Mononuclear cell (primary cell): ENCODE data around the gene CGGBP1. TPM values are rescaled to one million over a fixed set of nuclear protein-coding genes. Genes with fewer than 3 reads are reported as not detected.
A peak's percentile ranks its signal among the peaks of the same experiment; 100 is the strongest.

ENCODE experiments used
- H3K27me3 ChIP-seq: 2 replicates; pipeline ENCODE4 v1.6.0; 2011; ENCODE audit warnings: low read length, control low read depth; ENCODE audit not compliant: insufficient read depth
- H3K4me1 ChIP-seq: 2 replicates; pipeline ENCODE4 v1.5.1; 2011; ENCODE audit warnings: mild to moderate bottlenecking, low read length, control low read depth; ENCODE audit not compliant: insufficient read depth
- H3K4me3 ChIP-seq: 2 replicates; pipeline ENCODE4 v1.5.1; 2011; ENCODE audit warnings: mild to moderate bottlenecking, low read length, moderate library complexity
- H3K9me3 ChIP-seq: 2 replicates; pipeline ENCODE4 v1.5.1; 2011; ENCODE audit warnings: low read depth, mild to moderate bottlenecking, control low read depth, low read length
- total RNA-seq: library from RNA; depleted of rRNA; stranded (reverse); fragments of >200 nt; gene quantifications from one replicate; pipeline ENCODE4 v1.2.3, GENCODE V29; 2012

The CGGBP1 gene
- 83.1 TPM for total RNA-seq

GRCh38 chr3:88058581-88059379 is at the start of gene CGGBP1, which contains the start of gene ZNF654:
CGGBP1 (minus strand) TSS chr3:88059005; CDS start chr3:88055976, 3,029 bp downstream.
ZNF654 (plus strand) TSS chr3:88059255; CDS start chr3:88059320, 65 bp downstream.
- Histone ChIP-seq H3K4me1 (peaks cover 28% of the 10 kb centered on the region), H3K27me3 (no peaks in the 10 kb centered on the region), H3K4me3 (peak within 1 kb of the TSS; percentile 95), H3K9me3 (no peaks in the 10 kb centered on the region)

GRCh38 chr3:88105325-88105724 is 46.5 kb upstream of the CGGBP1 start:
- Histone ChIP-seq H3K27me3 (no peaks in the 10 kb centered on the region), H3K4me3 (no peak overlapping the region), H3K4me1 (no peaks in the 10 kb centered on the region), H3K9me3 (no peaks in the 10 kb centered on the region)

- Histone ChIP-seq H3K4me3 (no peak overlapping the region), H3K9me3 (no peaks in the 10 kb centered on the region), H3K4me1 (no peaks in the 10 kb centered on the region), H3K27me3 (no peaks in the 10 kb centered on the region)
Observed at GRCh38 chr3:88101142-88101541, 42.3 kb upstream of the CGGBP1 start.

GRCh38 chr3:88093266-88093665 is 34.5 kb upstream of the CGGBP1 start:
- no peak overlapping the region for H3K4me3 ChIP-seq
- no peaks in the 10 kb centered on the region for H3K4me1 ChIP-seq
- H3K9me3 ChIP-seq = no peaks in the 10 kb centered on the region
- no peaks in the 10 kb centered on the region for H3K27me3 ChIP-seq

GRCh38 chr3:88092270-88092669 is 33.5 kb upstream of the CGGBP1 start:
- Histone ChIP-seq H3K4me1 (no peaks in the 10 kb centered on the region), H3K27me3 (no peaks in the 10 kb centered on the region), H3K9me3 (no peaks in the 10 kb centered on the region), H3K4me3 (no peak overlapping the region)

- H3K4me3 ChIP-seq = no peak overlapping the region
- H3K27me3 ChIP-seq = no peaks in the 10 kb centered on the region
- no peaks in the 10 kb centered on the region for H3K4me1 ChIP-seq
- H3K9me3 ChIP-seq = no peaks in the 10 kb centered on the region
Observed at GRCh38 chr3:88090681-88091080, 31.9 kb upstream of the CGGBP1 start.

- Histone ChIP-seq H3K4me3 (no peak overlapping the region), H3K27me3 (no peaks in the 10 kb centered on the region), H3K4me1 (peaks cover 3% of the 10 kb centered on the region), H3K9me3 (no peaks in the 10 kb centered on the region)
Observed at GRCh38 chr3:88084097-88084501, 25.3 kb upstream of the CGGBP1 start.

GRCh38 chr3:88082854-88083253 is 24.0 kb upstream of the CGGBP1 start:
- Histone ChIP-seq H3K4me3 (no peak overlapping the region), H3K27me3 (no peaks in the 10 kb centered on the region), H3K4me1 (peaks cover 3% of the 10 kb centered on the region), H3K9me3 (no peaks in the 10 kb centered on the region)

GRCh38 chr3:88078932-88079331 is 20.1 kb upstream of the CGGBP1 start:
- Histone ChIP-seq H3K4me1 (peaks cover 3% of the 10 kb centered on the region), H3K9me3 (no peaks in the 10 kb centered on the region), H3K4me3 (no peak overlapping the region)

GRCh38 chr3:88076712-88077111 is 17.9 kb upstream of the CGGBP1 start:
- no peaks in the 10 kb centered on the region for H3K4me1 ChIP-seq
- no peaks in the 10 kb centered on the region for H3K27me3 ChIP-seq
- no peaks in the 10 kb centered on the region for H3K9me3 ChIP-seq
- no peak overlapping the region for H3K4me3 ChIP-seq

More at GRCh38 chr3:88078932-88079331, 20.1 kb upstream of the CGGBP1 start:
- no peaks in the 10 kb centered on the region for H3K27me3 ChIP-seq

- H3K4me3 ChIP-seq = no peak overlapping the region
- H3K9me3 ChIP-seq = no peaks in the 10 kb centered on the region
- no peaks in the 10 kb centered on the region for H3K27me3 ChIP-seq
- H3K4me1 ChIP-seq = no peaks in the 10 kb centered on the region
Observed at GRCh38 chr3:88075497-88075896, 16.7 kb upstream of the CGGBP1 start.

GRCh38 chr3:88075072-88075471 is 16.3 kb upstream of the CGGBP1 start:
- Histone ChIP-seq H3K4me3 (no peak overlapping the region), H3K27me3 (no peaks in the 10 kb centered on the region), H3K9me3 (no peaks in the 10 kb centered on the region), H3K4me1 (no peaks in the 10 kb centered on the region)

- Histone ChIP-seq H3K4me3 (no peak overlapping the region), H3K9me3 (no peaks in the 10 kb centered on the region), H3K4me1 (peaks cover 35% of the 10 kb centered on the region), H3K27me3 (no peaks in the 10 kb centered on the region)
Observed at GRCh38 chr3:88061746-88062145, 2.9 kb upstream of the CGGBP1 start.

- no peaks in the 10 kb centered on the region for H3K27me3 ChIP-seq
- no peaks in the 10 kb centered on the region for H3K9me3 ChIP-seq
- H3K4me3 ChIP-seq = peak overlapping the region; percentile 95
- H3K4me1 ChIP-seq = peaks cover 35% of the 10 kb centered on the region
Observed at GRCh38 chr3:88059380-88060170, 770 bp upstream of the CGGBP1 start.

GRCh38 chr3:88058306-88058580 is 562 bp downstream of the CGGBP1 start:
- Histone ChIP-seq H3K4me1 (peaks cover 25% of the 10 kb centered on the region), H3K9me3 (no peaks in the 10 kb centered on the region)

More at GRCh38 chr3:88058306-88058580, 562 bp downstream of the CGGBP1 start:
- peak overlapping the region; percentile 95 for H3K4me3 ChIP-seq
- H3K27me3 ChIP-seq = no peaks in the 10 kb centered on the region
